Osteocyte (in vitro differentiated cells): ENCODE results near the gene C2CD5. TPM values are rescaled to one million over a fixed set of nuclear protein-coding genes. Genes with fewer than 3 reads are reported as not detected.
"Not testable (repeated sequence)": the region's sequence is repeated elsewhere in the genome, so short reads cannot be mapped to it uniquely, and the experiment has no call there.

Experiments used
- DNase-seq: peaks from one replicate; pipeline ENCODE4 v3.0.0; 2021; ENCODE audit warnings: mixed read lengths; ENCODE audit not compliant: unreplicated experiment; ENCODE audit errors: extremely low spot score
- H3K27ac Mint-ChIP-seq: one replicate; pipeline ENCODE4 v1.8.0; 2021; ENCODE audit warnings: mild to moderate bottlenecking, mixed read lengths; ENCODE audit not compliant: unreplicated experiment
- H3K27me3 Mint-ChIP-seq: one replicate; pipeline ENCODE4 v1.8.0; 2021; ENCODE audit warnings: mixed read lengths; ENCODE audit not compliant: unreplicated experiment
- H3K36me3 Mint-ChIP-seq: one replicate; pipeline ENCODE4 v1.8.0; 2021; ENCODE audit warnings: mixed read lengths; ENCODE audit not compliant: unreplicated experiment
- H3K4me1 Mint-ChIP-seq: one replicate; pipeline ENCODE4 v1.8.0; 2021; ENCODE audit warnings: mixed read lengths; ENCODE audit not compliant: unreplicated experiment
- H3K4me3 Mint-ChIP-seq: one replicate; pipeline ENCODE4 v1.8.0; 2021; ENCODE audit warnings: mild to moderate bottlenecking, moderate library complexity, mixed read lengths; ENCODE audit not compliant: unreplicated experiment
- H3K9me3 Mint-ChIP-seq: one replicate; pipeline ENCODE4 v1.8.0; 2021; ENCODE audit warnings: mixed read lengths; ENCODE audit not compliant: unreplicated experiment
- CTCF ChIP-seq: fragments of 200-600 bp; sonication (generic); IDR thresholded peaks from 2 replicates; pipeline ENCODE4 v1.5.0; 2021; ENCODE audit warnings: antibody characterized with exemption, mild to moderate bottlenecking, moderate library complexity
- total RNA-seq: library from RNA; stranded (reverse); gene quantifications from 2 replicates; pipeline ENCODE4 v1.2.1, GENCODE V29; 2021

C2CD5 gene
- total RNA-seq, 1 donor from 2014 or later, result 38.6 TPM

- peaks cover 3% of the 10 kb centered on the region for H3K27me3 Mint-ChIP-seq
- no peaks in the 10 kb centered on the region for H3K4me1 Mint-ChIP-seq
- no peak for TF ChIP-seq CTCF
- no peaks in the 10 kb centered on the region for H3K36me3 Mint-ChIP-seq
- no peak overlapping the region for H3K27ac Mint-ChIP-seq
- H3K4me3 Mint-ChIP-seq, result no peak overlapping the region
- DNase-seq, result no peak
- H3K9me3 Mint-ChIP-seq, result no peaks in the 10 kb centered on the region
Observed at GRCh38 chr12:22562036-22563028, 18.0 kb upstream of the C2CD5 start.

DNA sequence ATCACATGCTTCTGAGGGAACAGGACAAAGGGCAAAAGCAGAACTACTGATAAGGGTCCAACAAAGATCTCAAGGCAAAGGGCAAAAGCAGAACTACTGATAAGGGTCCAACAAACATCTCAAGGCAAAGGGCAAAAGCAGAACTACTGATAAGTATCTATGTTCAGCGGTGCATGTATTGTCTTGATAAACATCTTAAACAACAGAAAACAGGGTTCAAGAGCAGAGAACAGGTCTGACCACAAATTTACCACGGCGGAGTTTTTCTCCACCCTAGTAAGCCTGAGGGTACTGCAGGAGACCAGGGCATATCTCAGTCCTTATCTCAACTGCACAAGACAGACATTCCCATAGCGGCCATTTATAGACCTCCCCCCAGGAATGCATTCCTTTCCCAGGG lies 10.4 kb upstream of the C2CD5 start:
- not testable (repeated sequence) for H3K27ac Mint-ChIP-seq, H3K9me3 Mint-ChIP-seq, H3K4me1 Mint-ChIP-seq, H3K36me3 Mint-ChIP-seq, DNase-seq, H3K27me3 Mint-ChIP-seq, H3K4me3 Mint-ChIP-seq

GRCh38 chr12:22551624-22552023 lies 7.3 kb upstream of the C2CD5 start:
- H3K4me3 Mint-ChIP-seq, result no peak overlapping the region
- TF ChIP-seq CTCF, result no peak
- H3K4me1 Mint-ChIP-seq, result no peaks in the 10 kb centered on the region
- no peak for DNase-seq
- peaks cover 8% of the 10 kb centered on the region for H3K36me3 Mint-ChIP-seq
- peaks cover 9% of the 10 kb centered on the region for H3K9me3 Mint-ChIP-seq
- H3K27ac Mint-ChIP-seq, result no peak overlapping the region
- H3K27me3 Mint-ChIP-seq, result no peaks in the 10 kb centered on the region

DNA sequence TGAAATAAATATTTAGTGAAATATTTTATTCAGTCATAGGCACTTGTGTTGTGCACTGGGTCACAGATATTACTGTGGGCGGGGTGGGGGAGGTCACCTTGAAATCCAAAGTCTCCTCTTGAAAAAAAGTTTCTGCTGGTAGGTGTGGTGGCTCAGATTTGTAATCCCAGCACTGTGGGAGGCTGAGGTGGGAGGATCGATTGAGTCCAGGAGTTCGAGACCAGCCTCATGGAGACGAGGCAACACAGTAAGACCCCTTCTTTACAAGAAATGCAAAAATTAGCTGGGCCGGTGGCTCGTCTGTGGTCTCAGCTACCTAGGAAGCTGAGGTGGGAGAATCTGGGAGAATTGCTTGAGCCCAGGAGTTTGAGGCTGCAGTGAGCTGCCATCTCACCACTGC lies 913 bp upstream of the C2CD5 start:
- peak overlapping the region; percentile 55 for H3K27ac Mint-ChIP-seq
- H3K9me3 Mint-ChIP-seq, result peaks cover 3% of the 10 kb centered on the region
- H3K27me3 Mint-ChIP-seq, result no peaks in the 10 kb centered on the region
- DNase-seq, result no peak
- H3K4me3 Mint-ChIP-seq, result peak overlapping the region; percentile 55
- H3K36me3 Mint-ChIP-seq, result peaks cover 6% of the 10 kb centered on the region
- no peak for TF ChIP-seq CTCF
- H3K4me1 Mint-ChIP-seq, result peaks cover 31% of the 10 kb centered on the region

- H3K4me3 Mint-ChIP-seq, result peak overlapping the region; percentile 86
- H3K9me3 Mint-ChIP-seq, result peaks cover 3% of the 10 kb centered on the region
- H3K27me3 Mint-ChIP-seq, result no peaks in the 10 kb centered on the region
- TF ChIP-seq CTCF, result no peak
- peaks cover 42% of the 10 kb centered on the region for H3K4me1 Mint-ChIP-seq
- DNase-seq, result no peak
- H3K27ac Mint-ChIP-seq, result peak overlapping the region; percentile 96
- peaks cover 16% of the 10 kb centered on the region for H3K36me3 Mint-ChIP-seq
Observed at GRCh38 chr12:22543246-22544037, 900 bp downstream of the C2CD5 start.
